ENCODE data around the gene GREB1. TPM values are rescaled to one million over a fixed set of nuclear protein-coding genes. Genes with fewer than 3 reads are reported as not detected.
A peak's percentile ranks its signal among the peaks of the same experiment; 100 is the strongest.

GREB1 gene
- total and polyA plus RNA-seq, 2 of the 13 experiments (the other 11 are each of a cell fraction or from before 2014, with no cell fraction given) = 31.3 to 61.2 TPM

DNA sequence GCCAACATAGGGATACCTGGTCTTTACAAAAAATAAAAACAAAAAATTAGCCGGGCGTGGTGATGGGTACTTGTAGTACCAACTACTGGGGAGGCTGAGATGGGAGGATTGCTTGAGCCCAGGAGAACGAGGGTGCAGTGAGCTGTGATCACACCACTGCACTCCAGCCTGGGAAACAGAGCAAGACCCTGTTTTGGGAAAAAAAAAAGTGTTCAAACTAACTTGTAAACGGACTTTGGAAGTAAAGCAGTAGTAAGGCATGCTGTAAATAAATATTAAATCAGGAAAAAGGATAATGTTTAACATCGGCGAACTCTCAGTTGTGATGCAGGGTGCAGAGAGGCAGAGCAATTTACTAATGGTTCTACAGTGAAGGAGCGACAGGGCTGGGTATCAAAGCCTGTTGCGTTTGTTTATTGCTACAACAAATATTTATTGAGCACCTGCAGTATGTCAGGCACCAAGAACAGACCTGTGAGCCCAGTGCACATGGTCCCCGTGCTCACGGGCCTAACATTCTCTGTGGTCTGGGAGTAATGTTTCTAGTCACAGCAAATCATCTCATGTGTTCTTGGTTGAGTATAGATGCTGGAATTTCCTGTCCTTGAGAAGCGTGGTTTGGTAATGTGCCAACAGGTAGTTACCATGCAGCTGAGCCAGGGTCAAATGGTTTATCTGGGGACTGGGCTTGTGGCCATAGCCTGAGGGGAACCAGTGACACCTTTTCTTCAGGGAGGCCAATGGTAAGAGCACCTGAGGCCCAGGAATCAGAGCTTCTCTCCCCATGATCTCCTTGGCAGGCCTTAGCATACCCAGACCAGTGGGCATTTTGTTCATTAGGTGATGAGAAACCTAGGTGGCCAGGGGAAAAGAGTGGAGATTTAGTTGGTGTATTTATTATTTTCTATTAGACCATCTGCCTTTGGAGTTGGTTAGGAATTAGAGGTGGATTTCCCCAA is 27.9 kb upstream of the GREB1 start (continued):
- TF ChIP-seq ZBTB4 (CRISPR knock-in tag; IDR thresholded peaks at IDR 0.05; ENCODE audit: borderline replicate concordance) (peak; percentile 95), ZFP41 (CRISPR knock-in tag; IDR thresholded peaks at IDR 0.05; ENCODE audit: borderline replicate concordance) (peak; percentile 79; the same call in 1 of the 2 replicates), PHF5A (CRISPR knock-in tag; IDR thresholded peaks at IDR 0.05; ENCODE audit: low read depth, unreplicated experiment) (no peak), SIX4 (CRISPR knock-in tag; IDR thresholded peaks at IDR 0.05) (no peak; the same call in none of the 2 replicates), REXO4 (CRISPR knock-in tag; IDR thresholded peaks at IDR 0.05; ENCODE audit: borderline replicate concordance) (no peak), ETV6 (CRISPR knock-in tag; conservative IDR thresholded peaks at IDR 0.05) (no peak; the same call in 1 of the 2 replicates), SPEN (CRISPR knock-in tag; IDR thresholded peaks at IDR 0.05; ENCODE audit: low read depth) (no peak; the same call in 1 of the 2 replicates), ZNF281 (CRISPR knock-in tag; IDR thresholded peaks at IDR 0.05; ENCODE audit: borderline replicate concordance) (peak; percentile 35; the same call in 1 of the 2 replicates), HNRNPLL (IDR thresholded peaks at IDR 0.05; ENCODE audit: low read depth, low read length, poor library complexity, severe bottlenecking) (no peak), RBFOX2 (IDR thresholded peaks at IDR 0.05; ENCODE audit: low read depth, low read length) (peak; percentile 74), CCAR2 (optimal IDR thresholded peaks at IDR 0.05; ENCODE audit: low read depth, low read length) (no peak), HMGA1 (CRISPR knock-in tag; conservative IDR thresholded peaks at IDR 0.05) (no peak), MTF1 (CRISPR knock-in tag; IDR thresholded peaks at IDR 0.05) (no peak), ZNF205 (CRISPR knock-in tag; IDR thresholded peaks at IDR 0.05) (peak; percentile 98), ZNF224 (CRISPR knock-in tag; IDR thresholded peaks at IDR 0.05) (no peak), GTF2F1 (IDR thresholded peaks at IDR 0.05; ENCODE audit: low read length) (no peak), SRY (CRISPR knock-in tag; IDR thresholded peaks at IDR 0.05) (no peak)
- TF ChIP-seq, protein P1, sequence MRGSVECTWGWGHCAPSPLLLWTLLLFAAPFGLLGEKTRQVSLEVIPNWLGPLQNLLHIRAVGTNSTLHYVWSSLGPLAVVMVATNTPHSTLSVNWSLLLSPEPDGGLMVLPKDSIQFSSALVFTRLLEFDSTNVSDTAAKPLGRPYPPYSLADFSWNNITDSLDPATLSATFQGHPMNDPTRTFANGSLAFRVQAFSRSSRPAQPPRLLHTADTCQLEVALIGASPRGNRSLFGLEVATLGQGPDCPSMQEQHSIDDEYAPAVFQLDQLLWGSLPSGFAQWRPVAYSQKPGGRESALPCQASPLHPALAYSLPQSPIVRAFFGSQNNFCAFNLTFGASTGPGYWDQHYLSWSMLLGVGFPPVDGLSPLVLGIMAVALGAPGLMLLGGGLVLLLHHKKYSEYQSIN (CRISPR knock-in tag; IDR thresholded peaks at IDR 0.05; ENCODE audit: borderline replicate concordance) = no peak
- TF ChIP-seq, protein P2, sequence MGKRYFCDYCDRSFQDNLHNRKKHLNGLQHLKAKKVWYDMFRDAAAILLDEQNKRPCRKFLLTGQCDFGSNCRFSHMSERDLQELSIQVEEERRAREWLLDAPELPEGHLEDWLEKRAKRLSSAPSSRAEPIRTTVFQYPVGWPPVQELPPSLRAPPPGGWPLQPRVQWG (CRISPR knock-in tag; IDR thresholded peaks at IDR 0.05; ENCODE audit: borderline replicate concordance, low read depth) = no peak
- TF ChIP-seq, protein P3, sequence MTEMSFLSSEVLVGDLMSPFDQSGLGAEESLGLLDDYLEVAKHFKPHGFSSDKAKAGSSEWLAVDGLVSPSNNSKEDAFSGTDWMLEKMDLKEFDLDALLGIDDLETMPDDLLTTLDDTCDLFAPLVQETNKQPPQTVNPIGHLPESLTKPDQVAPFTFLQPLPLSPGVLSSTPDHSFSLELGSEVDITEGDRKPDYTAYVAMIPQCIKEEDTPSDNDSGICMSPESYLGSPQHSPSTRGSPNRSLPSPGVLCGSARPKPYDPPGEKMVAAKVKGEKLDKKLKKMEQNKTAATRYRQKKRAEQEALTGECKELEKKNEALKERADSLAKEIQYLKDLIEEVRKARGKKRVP (CRISPR knock-in tag; IDR thresholded peaks at IDR 0.05) = peak in 1 of 2 experiments; percentile 89; a peak in 2 of 4 replicates

Data from HepG2 (cell line).